Mesendoderm (in vitro differentiated cells): Measurements from ENCODE around the gene PPP1R7.

Experiments used
- DNase-seq: peaks from one replicate; pipeline ENCODE4 v3.0.0; 2013
- H2AK5ac ChIP-seq: 2 replicates; pipeline ENCODE4 v1.6.1; 2013; ENCODE audit warnings: low read length, inconsistent platforms
- H2BK120ac ChIP-seq: 2 replicates; pipeline ENCODE4 v1.6.1; 2013; ENCODE audit warnings: low read depth, mild to moderate bottlenecking, low read length, moderate library complexity, mixed read lengths
- H2BK15ac ChIP-seq: replicated peaks from 2 replicates; pipeline ENCODE4 v1.6.1; 2013; ENCODE audit warnings: low read depth, mild to moderate bottlenecking, moderate library complexity
- H2BK5ac ChIP-seq: 2 replicates; pipeline ENCODE4 v1.6.1; 2013; ENCODE audit warnings: low read length, inconsistent platforms
- H3K18ac ChIP-seq: 2 replicates; pipeline ENCODE4 v1.6.1; 2013; ENCODE audit warnings: mild to moderate bottlenecking, low read length, mixed read lengths
- H3K23ac ChIP-seq: one replicate; pipeline ENCODE4 v1.6.1; 2013; ENCODE audit warnings: low read length
- H3K27ac ChIP-seq: 2 replicates; pipeline ENCODE4 v1.5.1; 2013; ENCODE audit warnings: low read depth, mild to moderate bottlenecking, inconsistent platforms, low read length, moderate library complexity
- H3K27me3 ChIP-seq: 2 replicates; pipeline ENCODE4 v1.6.1; 2013; ENCODE audit warnings: low read length, control low read depth, mild to moderate bottlenecking, inconsistent platforms; ENCODE audit not compliant: insufficient read depth, poor library complexity
- H3K36me3 ChIP-seq: 2 replicates; pipeline ENCODE4 v1.6.1; 2013; ENCODE audit warnings: low read length, inconsistent platforms; ENCODE audit not compliant: control insufficient read depth, insufficient read depth
- H3K4ac ChIP-seq: one replicate; pipeline ENCODE4 v1.6.1; 2013; ENCODE audit warnings: low read depth, mild to moderate bottlenecking, low read length, moderate library complexity
- H3K4me1 ChIP-seq: 2 replicates; pipeline ENCODE4 v1.6.1; 2013; ENCODE audit warnings: low read depth, low read length, inconsistent platforms; ENCODE audit not compliant: control insufficient read depth
- H3K4me2 ChIP-seq: 2 replicates; pipeline ENCODE4 v1.6.1; 2013; ENCODE audit warnings: low read length
- H3K4me3 ChIP-seq: 2 replicates; pipeline ENCODE4 v1.5.1; 2013; ENCODE audit warnings: mild to moderate bottlenecking, low read length
- H3K56ac ChIP-seq: one replicate; pipeline ENCODE4 v1.6.1; 2013; ENCODE audit warnings: low read length
- H3K79me1 ChIP-seq: 2 replicates; pipeline ENCODE4 v1.6.1; 2013; ENCODE audit warnings: low read length, inconsistent platforms
- H3K79me2 ChIP-seq: 2 replicates; pipeline ENCODE4 v1.6.1; 2013; ENCODE audit warnings: mild to moderate bottlenecking, low read length; ENCODE audit not compliant: control insufficient read depth, insufficient read depth
- H3K9ac ChIP-seq: 2 replicates; pipeline ENCODE4 v1.6.1; 2013; ENCODE audit warnings: low read length, inconsistent platforms
- H4K5ac ChIP-seq: one replicate; pipeline ENCODE4 v1.6.1; 2013; ENCODE audit warnings: low read length
- H4K8ac ChIP-seq: one replicate; pipeline ENCODE4 v1.6.1; 2013; ENCODE audit warnings: low read depth, mild to moderate bottlenecking, control low read depth, low read length, moderate library complexity
- WGBS: extraction: QIAGEN DNeasy Blood & Tissue Kit; methylation state at CpG from one replicate; pipeline ENCODE4 v1.1.7; 2013; ENCODE audit warnings: low lambda C conversion rate, missing lambda C conversion rate; ENCODE audit not compliant: insufficient coverage; ENCODE audit errors: extremely low coverage; 5-methylcytosine and 5-hydroxymethylcytosine counted together

Gene PPP1R7

DNA sequence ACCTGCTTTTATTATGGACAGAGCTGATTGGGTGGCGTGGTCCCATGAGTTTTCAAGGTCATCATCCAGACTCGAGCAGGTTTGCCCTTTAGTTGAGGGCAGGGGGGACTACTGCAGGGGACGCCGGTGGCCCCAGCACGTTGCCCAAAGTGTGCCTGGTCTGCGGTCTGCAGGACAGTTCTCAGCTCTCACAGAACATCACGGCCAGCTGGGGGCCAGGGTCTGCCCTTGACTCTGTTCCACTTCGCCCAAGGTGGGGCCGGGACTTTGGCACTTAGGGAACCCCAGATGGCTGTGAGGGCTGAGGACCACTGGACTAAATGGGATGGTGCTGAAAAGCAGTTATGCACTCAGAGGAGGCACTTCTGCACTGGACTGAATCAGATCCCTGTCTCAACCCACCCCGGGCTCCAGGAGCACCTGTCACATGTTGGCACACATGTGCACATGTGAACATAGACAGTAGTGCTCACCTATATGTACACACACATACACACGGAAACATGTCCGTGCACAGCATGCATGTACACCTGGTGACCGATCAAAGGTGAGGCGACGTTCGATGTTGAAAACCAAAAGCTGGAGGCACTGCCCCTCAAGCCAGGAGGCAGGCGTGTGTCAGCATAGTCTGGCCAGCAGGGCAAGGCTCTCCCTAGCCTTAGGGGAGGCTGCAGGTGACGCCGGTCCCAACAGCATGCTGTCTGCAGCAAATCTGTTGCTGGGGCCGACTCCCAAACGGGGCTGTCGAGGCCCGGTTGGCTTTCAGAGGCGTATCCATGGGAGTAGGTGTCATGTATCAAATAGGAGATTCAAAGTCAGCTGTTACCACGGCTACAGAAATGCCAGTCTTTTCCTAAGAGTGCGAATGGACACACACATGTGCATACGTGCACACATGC is 48.4 kb downstream of the PPP1R7 start:
- no peak overlapping the region for H3K18ac ChIP-seq
- no peak overlapping the region for H4K5ac ChIP-seq
- H3K4me3 ChIP-seq: no peak overlapping the region
- no peak overlapping the region for H3K27ac ChIP-seq
- no peak overlapping the region for H3K56ac ChIP-seq
- H3K23ac ChIP-seq: no peak overlapping the region
- H3K9ac ChIP-seq: no peak overlapping the region
- no peak overlapping the region for H2BK120ac ChIP-seq
- no peak overlapping the region for H2BK15ac ChIP-seq
- no peak overlapping the region for H2BK5ac ChIP-seq
- WGBS: no CpG with 5 or more reads among the region's 27 CpGs
- no peaks in the 10 kb centered on the region for H3K27me3 ChIP-seq
- H2AK5ac ChIP-seq: no peak overlapping the region
- H3K79me1 ChIP-seq: no peaks in the 10 kb centered on the region
- H3K79me2 ChIP-seq: no peaks in the 10 kb centered on the region
- DNase-seq: no peak
- no peak overlapping the region for H4K8ac ChIP-seq
- H3K36me3 ChIP-seq: no peaks in the 10 kb centered on the region
- no peak overlapping the region for H3K4ac ChIP-seq
- H3K4me2 ChIP-seq: no peak overlapping the region
- no peaks in the 10 kb centered on the region for H3K4me1 ChIP-seq

DNA sequence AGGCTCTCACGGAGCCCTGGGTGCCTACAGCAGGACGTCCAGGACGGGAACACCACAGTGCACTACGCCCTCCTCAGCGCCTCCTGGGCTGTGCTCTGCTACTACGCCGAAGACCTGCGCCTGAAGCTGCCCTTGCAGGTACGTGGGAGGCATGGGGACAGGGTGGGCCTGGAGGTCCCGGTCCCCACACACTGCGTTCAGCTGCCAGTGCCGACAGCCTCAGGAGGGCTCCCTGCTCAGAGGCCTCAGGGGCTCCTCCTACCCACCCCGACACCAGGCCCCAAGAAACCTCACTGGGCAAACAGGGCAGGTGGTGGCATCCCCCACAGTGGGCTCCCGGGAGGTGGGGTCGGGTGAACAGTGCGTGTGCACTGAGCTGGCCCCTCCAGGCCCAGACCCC is 49.0 kb downstream of the PPP1R7 start:
- Histone ChIP-seq H3K56ac (no peak overlapping the region), H2BK120ac (no peak overlapping the region), H3K9ac (no peak overlapping the region), H2BK5ac (no peak overlapping the region), H4K5ac (no peak overlapping the region), H3K23ac (no peak overlapping the region), H3K27me3 (no peaks in the 10 kb centered on the region), H2BK15ac (no peak overlapping the region), H4K8ac (no peak overlapping the region), H3K4me3 (no peak overlapping the region), H3K18ac (no peak overlapping the region), H3K4me2 (no peak overlapping the region), H3K36me3 (no peaks in the 10 kb centered on the region), H3K4me1 (no peaks in the 10 kb centered on the region), H2AK5ac (no peak overlapping the region), H3K4ac (no peak overlapping the region), H3K79me1 (no peaks in the 10 kb centered on the region), H3K27ac (no peak overlapping the region), H3K79me2 (no peaks in the 10 kb centered on the region)
- no CpG with 5 or more reads among the region's 16 CpGs for WGBS
- no peak for DNase-seq

DNA sequence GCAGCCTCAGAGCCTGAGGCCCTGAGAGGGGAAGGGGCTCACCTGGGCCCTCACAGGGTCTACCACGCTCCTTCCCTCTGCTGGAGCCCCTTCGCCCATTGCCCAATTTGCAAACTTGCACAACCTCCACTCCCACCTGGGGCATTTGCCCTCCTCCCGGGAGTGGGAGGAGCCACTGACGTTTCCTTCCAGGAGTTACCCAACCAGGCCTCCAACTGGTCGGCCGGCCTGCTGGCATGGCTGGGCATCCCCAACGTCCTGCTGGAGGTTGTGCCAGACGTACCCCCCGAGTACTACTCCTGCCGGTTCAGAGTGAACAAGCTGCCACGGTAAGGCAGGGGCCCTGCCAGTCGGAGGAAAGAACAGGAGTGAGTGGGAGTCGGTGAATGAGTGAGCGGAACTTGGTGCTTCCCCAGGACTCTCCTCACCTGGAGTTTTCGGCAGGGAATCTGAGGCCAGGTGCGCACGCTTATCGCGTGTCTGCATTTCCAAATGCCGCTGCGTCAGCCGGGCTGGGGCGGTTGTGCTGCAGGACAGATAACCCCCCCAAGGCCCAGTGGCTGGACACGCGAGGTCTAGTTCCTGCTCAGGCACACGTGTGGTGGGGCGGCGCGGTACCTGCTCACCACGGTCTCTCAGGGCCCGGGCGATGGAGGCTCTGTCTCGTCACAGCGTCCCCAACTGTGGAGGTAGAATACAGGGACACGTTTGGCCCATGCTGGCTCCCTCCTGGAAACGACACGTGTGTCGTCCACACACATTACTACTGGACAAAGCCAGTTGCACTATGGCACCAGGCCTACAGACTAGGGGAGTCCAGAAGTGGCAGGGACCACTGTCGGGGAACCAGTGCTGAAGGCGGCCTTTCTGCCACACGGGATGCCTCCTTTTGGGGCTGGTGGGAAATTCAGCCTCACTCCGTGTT is 49.9 kb downstream of the PPP1R7 start:
- no peak overlapping the region for H3K27ac ChIP-seq
- H3K4me1 ChIP-seq: no peaks in the 10 kb centered on the region
- no peak overlapping the region for H3K23ac ChIP-seq
- H3K4ac ChIP-seq: no peak overlapping the region
- no CpG with 5 or more reads among the region's 42 CpGs for WGBS
- no peak overlapping the region for H4K8ac ChIP-seq
- H3K4me3 ChIP-seq: no peak overlapping the region
- H3K79me1 ChIP-seq: no peaks in the 10 kb centered on the region
- no peaks in the 10 kb centered on the region for H3K36me3 ChIP-seq
- H3K18ac ChIP-seq: no peak overlapping the region
- no peak overlapping the region for H2AK5ac ChIP-seq
- H3K27me3 ChIP-seq: no peaks in the 10 kb centered on the region
- no peak overlapping the region for H4K5ac ChIP-seq
- H2BK120ac ChIP-seq: no peak overlapping the region
- no peaks in the 10 kb centered on the region for H3K79me2 ChIP-seq
- no peak overlapping the region for H3K9ac ChIP-seq
- H3K56ac ChIP-seq: no peak overlapping the region
- DNase-seq: no peak
- no peak overlapping the region for H3K4me2 ChIP-seq
- no peak overlapping the region for H2BK5ac ChIP-seq
- H2BK15ac ChIP-seq: no peak overlapping the region

DNA sequence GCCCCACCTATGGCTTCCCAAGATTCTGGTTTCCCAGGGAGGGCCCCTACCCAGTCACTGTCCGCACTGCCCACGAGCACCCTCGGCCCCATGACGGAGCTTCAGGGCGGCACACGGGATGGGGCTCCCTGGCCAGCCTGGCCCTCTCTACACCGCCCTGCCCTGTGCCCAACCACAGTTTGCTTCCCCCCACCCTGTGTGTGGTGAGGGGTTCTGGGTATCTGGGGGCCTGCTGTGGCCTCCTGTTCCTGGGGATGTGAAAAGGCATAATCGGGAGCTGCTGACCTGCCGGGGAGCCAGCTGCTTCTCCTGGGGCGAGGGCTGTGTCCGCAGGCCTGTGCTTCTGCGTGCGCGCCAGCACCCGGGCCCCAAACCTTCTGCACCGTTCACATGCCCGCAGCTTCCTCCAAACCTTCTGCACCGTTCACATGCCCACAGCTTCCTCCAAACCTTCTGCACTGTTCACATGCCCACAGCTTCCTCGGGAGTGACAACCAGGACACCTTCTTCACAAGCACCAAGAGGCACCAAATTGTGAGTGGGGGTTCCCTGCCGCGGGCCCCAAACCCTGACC is 50.6 kb downstream of the PPP1R7 start:
- Histone ChIP-seq H4K5ac (no peak overlapping the region), H3K4me2 (no peak overlapping the region), H3K79me1 (no peaks in the 10 kb centered on the region), H2AK5ac (no peak overlapping the region), H4K8ac (no peak overlapping the region), H3K79me2 (no peaks in the 10 kb centered on the region), H3K27ac (no peak overlapping the region), H3K4me3 (no peak overlapping the region), H3K4ac (no peak overlapping the region), H3K27me3 (no peaks in the 10 kb centered on the region), H3K4me1 (no peaks in the 10 kb centered on the region), H2BK120ac (no peak overlapping the region), H2BK15ac (no peak overlapping the region), H3K18ac (no peak overlapping the region), H3K9ac (no peak overlapping the region), H3K56ac (no peak overlapping the region), H3K23ac (no peak overlapping the region), H2BK5ac (no peak overlapping the region), H3K36me3 (no peaks in the 10 kb centered on the region)
- no CpG with 5 or more reads among the region's 21 CpGs for WGBS
- no peak for DNase-seq

- Histone ChIP-seq H2BK5ac (no peak overlapping the region), H3K56ac (no peak overlapping the region), H3K4me1 (no peaks in the 10 kb centered on the region), H4K8ac (no peak overlapping the region), H3K4ac (no peak overlapping the region), H3K4me2 (no peak overlapping the region), H3K27me3 (no peaks in the 10 kb centered on the region), H3K36me3 (no peaks in the 10 kb centered on the region), H3K79me1 (no peaks in the 10 kb centered on the region), H3K27ac (no peak overlapping the region), H3K79me2 (no peaks in the 10 kb centered on the region), H2BK15ac (no peak overlapping the region), H3K9ac (no peak overlapping the region), H3K23ac (no peak overlapping the region), H3K4me3 (no peak overlapping the region), H4K5ac (no peak overlapping the region), H2BK120ac (no peak overlapping the region), H2AK5ac (no peak overlapping the region), H3K18ac (no peak overlapping the region)
- no peak for DNase-seq
- WGBS: no CpG with 5 or more reads among the region's 24 CpGs
Measured at GRCh38 chr2:241201445-241202267, 51.4 kb downstream of the PPP1R7 start.
